GM21447 (cell line): ENCODE measurements around the gene VTI1A.
"Not testable (repeated sequence)": the region's sequence is repeated elsewhere in the genome, so short reads cannot be mapped to it uniquely, and the experiment has no call there.

Experiments
- ATAC-seq: cut with Tn5 transposase; IDR thresholded peaks from one replicate; pipeline ENCODE4 v1.9.1; 2021; ENCODE audit not compliant: unreplicated experiment

Gene VTI1A

DNA sequence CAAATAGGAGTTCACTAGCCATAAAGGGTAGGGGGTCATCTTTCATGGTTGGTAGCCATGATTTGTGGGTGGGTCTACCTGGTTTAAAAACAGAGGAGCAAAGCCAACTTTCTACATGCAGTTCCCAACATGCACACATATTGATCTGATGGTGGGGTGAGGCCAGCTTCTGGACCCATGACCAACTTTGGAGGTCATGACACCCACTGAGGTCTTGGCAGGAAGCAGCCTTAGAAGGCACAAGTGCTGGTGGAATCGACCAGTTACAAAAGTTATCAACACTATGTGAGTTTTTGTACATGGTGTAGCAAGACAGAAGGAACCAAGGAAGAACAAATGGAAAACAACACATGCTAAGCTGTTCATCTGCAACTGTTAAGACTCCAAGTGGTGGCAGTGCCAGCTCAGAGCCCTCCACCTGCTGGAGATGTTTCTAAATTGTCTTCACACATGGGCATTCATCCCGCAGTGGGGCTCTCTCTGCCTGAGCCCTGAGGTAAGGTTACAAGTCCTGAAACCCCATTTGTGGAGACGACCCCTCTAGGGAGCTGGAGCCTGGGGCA, 401.9 kb downstream of the VTI1A start:
- ATAC-seq, result no peak

DNA sequence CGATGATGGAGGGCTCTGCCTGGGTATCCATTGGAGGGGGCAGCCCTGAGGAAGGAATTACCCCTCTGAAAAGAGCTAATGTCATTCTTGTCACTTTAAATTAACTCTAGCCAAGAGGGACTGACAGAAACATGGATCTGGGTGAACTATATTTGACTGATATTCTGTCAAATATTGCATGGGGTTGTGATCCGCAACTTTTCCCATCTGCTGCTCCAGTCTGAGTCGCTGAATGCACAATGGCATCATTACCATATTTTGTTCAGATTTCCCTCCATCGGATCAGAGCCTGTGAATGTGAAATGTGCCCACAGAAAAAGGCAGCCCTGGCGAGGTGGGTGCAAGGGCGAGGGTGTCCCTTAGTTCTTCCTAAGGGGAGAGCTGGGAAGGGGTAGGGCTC, 402.5 kb downstream of the VTI1A start:
- no peak for ATAC-seq

DNA sequence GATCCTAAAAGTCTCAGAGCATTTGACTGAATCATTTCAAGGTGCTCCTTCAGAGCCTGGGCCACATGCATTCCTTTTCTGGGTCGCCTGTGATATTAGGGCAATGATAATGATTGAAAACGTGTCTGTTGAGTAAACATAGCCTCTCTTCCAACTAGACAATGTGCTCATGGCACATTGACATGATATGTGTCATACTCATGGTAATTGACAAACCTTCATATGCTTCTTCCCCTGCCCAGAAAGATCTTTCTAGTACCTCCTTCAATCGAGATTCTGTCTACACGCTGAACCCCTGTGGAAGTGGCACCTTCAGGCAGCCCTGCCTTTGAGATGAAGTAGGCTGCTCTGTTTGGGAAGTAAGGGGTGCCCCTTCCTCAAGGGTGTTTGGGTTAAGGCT, 404.2 kb downstream of the VTI1A start:
- ATAC-seq, result no peak

DNA sequence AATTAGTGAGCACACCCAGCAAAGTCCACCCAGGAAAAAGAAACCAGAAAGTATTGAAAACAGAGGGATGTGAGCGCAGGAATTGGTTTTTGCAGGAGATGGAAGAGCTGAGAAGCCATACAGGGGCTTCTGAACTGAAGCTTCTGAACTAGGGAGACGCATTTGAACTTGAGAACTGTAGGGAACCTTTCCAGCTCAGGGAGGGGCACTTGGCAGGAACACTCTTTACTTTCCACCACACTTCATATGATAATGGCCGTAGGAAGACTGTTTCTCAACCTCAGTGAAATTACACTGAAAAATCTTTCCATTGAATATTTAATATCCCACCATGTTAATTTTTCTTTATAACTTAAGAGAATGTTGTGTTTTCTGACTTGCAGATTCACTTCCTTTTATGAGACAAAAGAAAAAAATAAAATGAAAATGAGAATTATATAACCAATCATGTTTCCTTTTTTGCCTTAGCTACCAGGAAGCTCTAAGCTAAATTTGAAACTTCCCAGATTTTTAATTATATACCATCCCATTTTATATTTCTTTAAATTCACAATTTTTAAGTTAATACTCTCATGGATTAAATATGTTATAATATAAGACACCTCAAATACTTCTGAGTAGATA, 404.7 kb downstream of the VTI1A start:
- no peak for ATAC-seq

DNA sequence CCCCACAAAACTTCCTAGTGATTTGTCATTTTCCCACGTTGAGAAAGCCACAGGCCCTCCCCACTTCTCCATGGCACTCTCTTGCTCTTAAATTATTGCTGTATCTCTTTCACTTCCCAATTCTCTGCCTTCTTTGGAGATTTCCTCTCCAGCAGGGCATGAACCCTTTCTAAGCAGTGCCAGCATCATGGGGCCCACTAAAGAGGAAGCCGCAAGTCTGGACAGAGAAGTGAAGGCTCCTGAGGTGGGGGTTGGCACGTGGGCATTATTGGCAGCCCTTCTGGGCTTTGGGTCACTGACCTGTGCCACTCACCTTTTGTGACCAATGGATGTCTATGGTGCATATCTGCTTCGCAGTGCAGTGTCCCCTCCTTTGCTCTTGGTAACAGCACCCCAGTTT, 405.3 kb downstream of the VTI1A start:
- ATAC-seq, result no peak

DNA sequence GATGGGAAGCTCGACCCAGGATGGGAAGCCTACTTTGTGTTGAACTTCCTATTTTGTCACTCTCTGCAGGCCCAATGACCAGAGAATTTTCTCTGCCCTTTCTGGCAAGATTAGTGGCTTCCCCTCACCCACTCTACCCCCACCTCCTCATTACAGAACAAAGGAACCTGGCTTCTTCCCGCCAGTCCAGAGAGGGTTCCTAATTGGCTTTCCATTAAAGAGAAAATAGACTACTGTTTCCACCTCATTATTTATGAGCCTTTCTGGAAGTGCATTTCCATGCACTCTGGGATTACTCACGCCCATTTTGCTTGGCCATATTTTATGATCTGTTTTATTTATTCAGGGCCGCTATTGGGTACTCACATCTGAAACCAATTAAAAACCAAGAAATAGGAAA, 408.1 kb downstream of the VTI1A start:
- no peak for ATAC-seq

DNA sequence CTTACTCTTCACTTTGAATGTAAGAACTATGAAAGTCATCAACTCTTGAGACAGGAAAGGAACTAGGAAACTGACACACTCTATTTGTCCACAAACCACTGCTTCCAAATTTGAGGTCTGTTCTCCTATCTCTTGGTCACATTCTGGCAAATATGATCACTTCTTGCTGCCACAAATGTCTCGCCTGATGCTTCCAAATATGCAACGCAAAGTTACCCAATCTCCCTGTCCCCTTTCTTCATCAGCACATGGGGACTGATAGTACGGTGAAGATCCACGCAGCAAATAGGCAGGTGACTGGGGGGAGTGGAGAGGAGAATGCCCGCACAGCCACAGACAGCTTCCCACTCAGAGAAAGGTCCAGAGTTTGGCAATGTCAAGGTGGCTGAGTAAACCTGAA, 410.5 kb downstream of the VTI1A start:
- no peak for ATAC-seq

DNA sequence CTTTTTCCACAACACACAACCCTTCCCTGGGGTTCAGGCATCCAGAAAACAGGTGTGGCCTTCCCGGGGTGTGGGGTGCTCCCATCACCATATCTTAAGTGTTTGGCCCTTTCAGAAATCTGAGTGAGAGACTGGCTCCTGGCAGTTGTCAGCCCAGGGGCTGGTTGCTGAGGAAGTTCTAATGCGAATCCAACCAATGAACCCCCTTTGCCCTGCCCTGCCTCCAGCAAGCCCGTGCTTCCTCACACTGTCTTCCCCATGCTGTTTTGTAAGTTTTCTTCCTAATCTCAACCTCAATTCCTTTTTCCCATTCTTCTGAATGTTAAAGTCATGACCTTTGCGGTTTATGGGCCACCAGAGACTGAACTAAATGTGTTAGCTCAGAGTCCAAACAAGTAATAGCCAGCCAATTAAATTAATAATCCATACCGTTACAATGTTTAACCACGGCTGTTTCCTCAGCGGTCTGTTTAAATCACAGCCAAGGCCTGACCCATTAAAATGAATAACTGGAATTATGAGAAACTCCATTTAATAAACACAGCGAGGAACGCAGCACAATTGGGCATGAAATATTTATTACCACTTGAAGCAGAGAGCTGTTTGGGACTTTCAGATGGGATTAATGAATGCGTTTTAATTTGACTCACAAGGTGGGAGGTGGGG, 412.1 kb downstream of the VTI1A start:
- ATAC-seq, result no peak

DNA sequence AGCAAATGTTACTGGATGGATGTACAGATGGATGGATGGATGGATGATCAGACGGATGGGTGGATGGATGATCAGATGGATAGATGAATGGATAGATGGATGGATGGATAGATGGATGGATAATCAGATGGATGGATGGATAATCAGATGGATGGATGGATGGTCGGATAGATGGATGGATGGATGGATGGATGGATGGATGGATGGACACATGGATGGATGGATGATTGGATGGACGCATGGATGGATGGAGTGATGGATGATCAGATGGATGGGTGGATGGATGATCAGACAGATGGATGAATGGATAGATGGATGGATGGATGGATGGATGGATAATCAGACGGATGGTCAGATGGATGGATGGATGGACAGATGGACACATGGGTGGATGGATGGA, 412.8 kb downstream of the VTI1A start:
- ATAC-seq, result no peak

DNA sequence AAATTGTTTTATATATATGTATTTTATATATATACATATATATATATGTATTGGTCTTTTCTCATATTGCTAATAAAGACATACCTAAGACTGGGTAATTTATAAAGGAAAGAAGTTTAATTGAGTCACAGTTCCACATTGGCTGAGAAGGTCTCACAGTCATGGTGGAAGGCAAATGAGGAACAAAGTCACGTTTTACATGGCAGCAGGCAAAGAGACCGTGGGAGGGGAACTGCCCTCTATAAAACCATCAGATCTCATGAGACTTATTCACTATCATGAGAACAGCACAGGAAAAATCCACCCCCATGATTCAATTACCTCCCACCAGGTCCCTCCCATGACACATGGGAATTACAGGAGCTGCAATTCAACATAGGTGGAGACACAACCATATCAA, 416.4 kb downstream of the VTI1A start:
- not testable (repeated sequence) for ATAC-seq
